Prostate gland (tissue), 2 donors: ENCODE results near the gene TM9SF4. TPM values are rescaled to one million over a fixed set of nuclear protein-coding genes. Genes with fewer than 3 reads are reported as not detected.
"Not testable (repeated sequence)": the region's sequence is repeated elsewhere in the genome, so short reads cannot be mapped to it uniquely, and the experiment has no call there.

ENCODE experiments used
- DNase-seq: peaks from one replicate; pipeline ENCODE4 v3.0.0-alpha.2; 2019; ENCODE audit warnings: low spot score
- H3K27ac ChIP-seq, 2 donors: fragments of 200-600 bp; sonication (generic); 2 replicates each; pipeline ENCODE4 v1.5.1; 2017 to 2019
- H3K27me3 ChIP-seq: fragments of 200-600 bp; sonication (generic); replicated peaks from 2 replicates; pipeline ENCODE4 v1.5.1; 2019; ENCODE audit not compliant: insufficient read depth
- H3K36me3 ChIP-seq, 2 donors: fragments of 200-600 bp; sonication (generic); 1 replicate in 1 of 2; 2 replicates in 1 of 2; pipeline versions ENCODE4 v1.5.1 to v1.8.1; 2017 to 2019
- H3K4me1 ChIP-seq: fragments of 200-600 bp; sonication (generic); replicated peaks from 2 replicates; pipeline ENCODE4 v1.5.1; 2019
- H3K4me3 ChIP-seq, 2 donors: fragments of 200-600 bp; sonication (generic); 2 replicates each; pipeline ENCODE4 v1.5.1; 2017 to 2019
- H3K9me3 ChIP-seq: fragments of 200-600 bp; sonication (generic); 2 replicates; pipeline ENCODE4 v1.5.1; 2017
- POLR2A ChIP-seq: fragments of 450-650 bp; IDR thresholded peaks from one replicate; pipeline ENCODE4 v1.6.1; 2016; ENCODE audit warnings: antibody characterized with exemption, mild to moderate bottlenecking
- POLR2AphosphoS5 ChIP-seq: sonication (generic); formaldehyde crosslinking; IDR thresholded peaks from one replicate; pipeline ENCODE4 v1.6.1; 2017; ENCODE audit warnings: antibody characterized with exemption
- WGBS: methylation state at CpG from one replicate; pipeline ENCODE4 v1.1.5; 2018; 5-methylcytosine and 5-hydroxymethylcytosine counted together
- intact Hi-C: fragments of 100-400 bp; cut with DNase I; formaldehyde crosslinking; loops from one replicate; pipeline ENCODE4 v1.14.2; 2022
- total RNA-seq, 2 donors: library from RNA; depleted of rRNA; stranded (reverse); fragments of >200 nt; gene quantifications; one replicate each; pipeline ENCODE4 v1.1.0, GENCODE V29; 2016
- TF ChIP-seq, protein P1 (sequence below), 4 experiments: fragments of 200-600 bp in 2 of 4; fragments of 450-650 bp in 2 of 4; sonication (generic) in 2 of 4; IDR thresholded peaks; 1 replicate in 3 of 4; 2 replicates in 1 of 4; pipeline ENCODE4 v1.5.1; 2016 to 2019; ENCODE audit warnings: antibody characterized with exemption in 4 of 4, mild to moderate bottlenecking in 2 of 4, moderate library complexity in 2 of 4

The TM9SF4 gene
- total RNA-seq, 2 donors from 2014 or later = 44.7 to 62.9 TPM

DNA sequence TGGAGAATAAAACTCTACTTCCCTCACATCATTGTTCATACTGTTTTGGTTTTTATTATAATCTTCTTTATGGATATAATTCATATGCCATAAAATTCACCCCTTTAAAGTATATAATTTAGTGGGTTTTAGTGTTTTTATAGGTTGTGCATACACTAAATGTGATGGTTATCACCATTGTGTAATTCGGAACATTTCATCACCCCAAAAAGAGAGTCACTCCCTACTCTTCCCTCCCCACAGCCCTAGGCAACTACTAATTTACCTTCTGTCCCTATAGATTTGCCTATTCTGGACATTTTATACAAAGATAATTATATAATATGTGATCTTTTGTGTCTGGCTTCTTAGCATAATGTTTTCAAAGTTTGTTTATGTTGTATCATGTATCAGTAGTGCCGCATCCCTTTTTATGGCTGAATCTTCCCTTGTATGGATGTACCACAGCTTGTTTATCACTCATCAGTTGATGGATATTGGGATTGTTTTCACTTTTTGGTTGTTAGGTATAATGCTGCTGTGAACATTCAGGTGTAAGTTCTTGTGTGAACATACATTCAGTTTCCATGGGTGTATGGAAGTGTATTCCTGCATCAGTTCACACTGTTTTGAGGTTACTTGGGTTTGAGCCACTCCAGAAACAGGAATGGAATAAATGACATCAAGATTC is 4.2 kb downstream of the TM9SF4 start:
- Histone ChIP-seq H3K4me1 (peaks cover 6% of the 10 kb centered on the region), H3K27me3 (no peaks in the 10 kb centered on the region), H3K9me3 (no peaks in the 10 kb centered on the region), H3K4me3 (no peak overlapping the region), H3K27ac (no peak overlapping the region), H3K36me3 (no peaks in the 10 kb centered on the region)
- 62% methylated on average over 2 of the region's 2 CpGs for WGBS
- no peak for DNase-seq
- intact Hi-C loops = no loop called here
- no peak for TF ChIP-seq POLR2AphosphoS5
- no peak for TF ChIP-seq POLR2A
- TF ChIP-seq, protein P1, sequence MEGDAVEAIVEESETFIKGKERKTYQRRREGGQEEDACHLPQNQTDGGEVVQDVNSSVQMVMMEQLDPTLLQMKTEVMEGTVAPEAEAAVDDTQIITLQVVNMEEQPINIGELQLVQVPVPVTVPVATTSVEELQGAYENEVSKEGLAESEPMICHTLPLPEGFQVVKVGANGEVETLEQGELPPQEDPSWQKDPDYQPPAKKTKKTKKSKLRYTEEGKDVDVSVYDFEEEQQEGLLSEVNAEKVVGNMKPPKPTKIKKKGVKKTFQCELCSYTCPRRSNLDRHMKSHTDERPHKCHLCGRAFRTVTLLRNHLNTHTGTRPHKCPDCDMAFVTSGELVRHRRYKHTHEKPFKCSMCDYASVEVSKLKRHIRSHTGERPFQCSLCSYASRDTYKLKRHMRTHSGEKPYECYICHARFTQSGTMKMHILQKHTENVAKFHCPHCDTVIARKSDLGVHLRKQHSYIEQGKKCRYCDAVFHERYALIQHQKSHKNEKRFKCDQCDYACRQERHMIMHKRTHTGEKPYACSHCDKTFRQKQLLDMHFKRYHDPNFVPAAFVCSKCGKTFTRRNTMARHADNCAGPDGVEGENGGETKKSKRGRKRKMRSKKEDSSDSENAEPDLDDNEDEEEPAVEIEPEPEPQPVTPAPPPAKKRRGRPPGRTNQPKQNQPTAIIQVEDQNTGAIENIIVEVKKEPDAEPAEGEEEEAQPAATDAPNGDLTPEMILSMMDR (IDR thresholded peaks at IDR 0.05) = no peak

DNA sequence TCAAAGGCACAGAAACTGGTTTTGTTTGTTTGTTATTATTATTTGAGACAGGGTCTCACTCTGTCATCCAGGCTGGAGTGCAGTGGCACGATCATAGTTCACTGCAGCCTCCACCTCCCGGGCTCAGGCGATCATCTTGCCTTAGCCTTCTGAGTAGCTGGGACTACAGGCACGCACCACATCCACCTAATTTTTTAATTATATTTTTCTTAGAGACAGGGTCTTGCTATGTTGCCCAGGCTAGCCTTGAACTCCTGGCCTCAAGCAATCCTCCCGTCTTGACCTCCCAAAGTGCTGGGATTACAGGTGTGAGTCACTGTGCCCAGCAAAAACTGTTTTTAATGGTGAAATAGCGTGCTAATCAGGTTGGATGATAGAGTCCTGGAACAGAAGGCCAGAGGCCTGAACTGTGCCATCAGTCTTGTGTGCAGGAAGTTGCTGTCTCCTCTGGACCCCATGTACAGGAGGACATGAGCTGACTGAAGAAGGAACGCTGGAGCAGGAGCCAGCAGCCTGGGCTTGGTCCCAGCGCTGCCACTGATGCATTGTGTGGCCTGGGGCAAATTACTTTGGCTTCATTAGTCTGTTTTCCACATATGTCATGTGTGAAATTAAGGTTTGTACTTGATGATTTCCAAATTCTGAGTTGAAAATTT is 4.9 kb downstream of the TM9SF4 start:
- H3K4me1 ChIP-seq = peaks cover 6% of the 10 kb centered on the region
- intact Hi-C loops = no loop called here
- WGBS = 73% methylated on average over 8 of the region's 8 CpGs

DNA sequence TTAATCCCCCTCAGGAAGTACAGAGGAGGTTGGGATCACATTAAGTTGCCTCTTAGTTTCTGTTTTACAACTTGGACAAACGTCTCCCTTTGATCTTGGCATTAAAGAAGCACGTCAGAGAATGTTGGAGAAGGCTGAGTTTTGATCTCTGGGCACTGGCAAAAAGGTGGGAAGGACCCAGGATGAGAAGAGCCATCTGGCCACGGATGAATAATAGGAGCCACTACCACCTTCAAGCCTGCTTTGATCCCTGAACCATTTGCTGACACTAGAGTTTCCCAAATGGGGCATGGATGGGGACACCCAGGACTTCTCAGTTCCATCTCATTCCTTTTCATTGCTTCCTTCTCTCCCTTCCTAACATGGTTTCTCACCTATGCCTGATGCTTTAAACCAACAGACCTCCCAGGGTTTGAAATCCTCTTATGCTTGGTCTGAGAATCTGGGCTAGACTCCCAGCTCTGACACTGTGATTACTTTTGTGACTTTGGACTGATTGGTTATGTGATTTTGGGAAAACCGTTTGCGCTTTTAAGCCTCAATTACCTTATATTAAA is 5.8 kb downstream of the TM9SF4 start:
- Histone ChIP-seq H3K27me3 (no peaks in the 10 kb centered on the region), H3K9me3 (no peaks in the 10 kb centered on the region), H3K4me3 (no peak overlapping the region), H3K4me1 (peaks cover 6% of the 10 kb centered on the region), H3K36me3 (no peaks in the 10 kb centered on the region), H3K27ac (no peak overlapping the region)
- intact Hi-C loops = no loop called here
- WGBS = 34% methylated on average over 5 of the region's 5 CpGs
- no peak for DNase-seq
- no peak for TF ChIP-seq POLR2AphosphoS5
- TF ChIP-seq, protein P1 (IDR thresholded peaks at IDR 0.05) = no peak
- no peak for TF ChIP-seq POLR2A

More for the DNA sequence above, 4.9 kb downstream of the TM9SF4 start:
- TF ChIP-seq, protein P1 (IDR thresholded peaks at IDR 0.05) = no peak
- no peak for DNase-seq
- no peaks in the 10 kb centered on the region for H3K9me3 ChIP-seq
- no peak overlapping the region for H3K4me3 ChIP-seq
- H3K27me3 ChIP-seq = no peaks in the 10 kb centered on the region
- no peaks in the 10 kb centered on the region for H3K36me3 ChIP-seq
- no peak overlapping the region for H3K27ac ChIP-seq

DNA sequence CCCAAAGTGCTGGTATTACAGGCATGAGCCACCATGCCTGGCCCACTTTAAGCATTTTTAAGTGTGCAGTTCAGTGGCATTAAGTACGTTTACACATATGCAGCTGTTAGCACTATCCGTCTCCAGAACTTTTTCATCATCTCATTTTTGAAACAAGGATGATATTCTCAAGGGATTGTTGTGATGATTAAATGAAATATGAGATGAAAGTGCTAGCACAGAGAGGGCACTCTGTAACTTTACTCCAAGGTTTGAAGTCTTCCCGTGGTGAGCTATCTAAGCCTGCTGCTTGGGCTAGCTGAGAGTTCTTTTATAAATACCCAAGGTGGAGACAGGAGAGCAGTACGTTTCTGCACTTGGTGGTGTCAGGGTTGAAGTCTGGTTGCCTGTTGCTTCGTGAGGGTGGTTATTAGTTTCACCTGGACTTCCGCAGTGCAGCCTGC is 6.6 kb downstream of the TM9SF4 start:
- intact Hi-C loops = no loop called here
- H3K4me1 ChIP-seq = peaks cover 3% of the 10 kb centered on the region
- no peaks in the 10 kb centered on the region for H3K9me3 ChIP-seq
- WGBS = 53% methylated on average over 6 of the region's 6 CpGs
- no peak overlapping the region for H3K4me3 ChIP-seq
- TF ChIP-seq POLR2A (no peak), POLR2AphosphoS5 (no peak)
- TF ChIP-seq, protein P1 (IDR thresholded peaks at IDR 0.05) = no peak
- DNase-seq = no peak
- H3K27me3 ChIP-seq = no peaks in the 10 kb centered on the region
- no peak overlapping the region for H3K27ac ChIP-seq
- no peaks in the 10 kb centered on the region for H3K36me3 ChIP-seq

DNA sequence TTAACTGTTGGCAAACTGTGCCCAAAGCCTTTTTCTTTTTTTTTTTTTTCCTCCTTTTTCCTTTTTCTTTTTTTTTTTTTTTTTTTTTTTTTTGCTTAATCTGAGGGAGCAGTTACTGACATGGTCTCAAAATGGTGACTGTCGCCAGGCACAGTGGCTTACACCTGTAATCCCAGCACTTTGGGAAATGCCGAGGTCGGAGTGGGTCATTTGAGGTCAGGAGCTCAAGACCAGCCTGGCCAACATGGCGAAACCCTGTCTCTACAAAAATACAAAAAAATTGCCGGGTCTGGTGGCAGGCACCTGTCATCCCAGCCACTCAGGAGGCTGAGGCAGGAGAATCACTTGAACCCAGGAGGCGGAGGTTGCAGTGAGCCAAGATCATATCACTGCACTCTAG is 7.3 kb downstream of the TM9SF4 start:
- H3K9me3 ChIP-seq, H3K27ac ChIP-seq, H3K4me3 ChIP-seq, DNase-seq, intact Hi-C loops, H3K36me3 ChIP-seq, H3K4me1 ChIP-seq, H3K27me3 ChIP-seq: not testable (repeated sequence)
- WGBS = 92% methylated on average over 6 of the region's 6 CpGs

DNA sequence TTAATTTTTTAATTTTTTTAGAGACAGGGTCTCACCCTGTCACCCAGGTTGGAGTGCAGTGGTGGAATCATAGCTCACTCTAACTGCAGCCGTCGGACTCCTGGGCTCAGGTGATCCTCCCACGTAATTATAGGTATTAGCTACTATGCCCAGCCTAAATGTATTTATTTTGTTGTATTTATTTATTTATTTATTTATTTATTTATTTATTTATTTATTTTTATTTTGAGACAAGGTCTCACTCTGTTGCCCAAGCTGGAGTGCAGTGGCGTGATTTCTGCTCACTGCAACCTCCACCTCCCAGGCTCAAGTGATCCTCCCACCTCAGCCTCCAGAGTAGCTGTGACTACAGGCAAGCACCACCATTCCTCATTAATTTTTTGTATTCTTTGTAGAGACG is 8.9 kb downstream of the TM9SF4 start:
- H3K4me3 ChIP-seq, H3K9me3 ChIP-seq, H3K27ac ChIP-seq, H3K36me3 ChIP-seq, intact Hi-C loops, H3K27me3 ChIP-seq, DNase-seq, H3K4me1 ChIP-seq: not testable (repeated sequence)
- 96% methylated on average over 5 of the region's 5 CpGs for WGBS
